Mesothelial cell of epicardium (in vitro differentiated cells): ENCODE results near the gene RAVER1. TPM values are rescaled to one million over a fixed set of nuclear protein-coding genes. Genes with fewer than 3 reads are reported as not detected.
A peak's percentile ranks its signal among the peaks of the same experiment; 100 is the strongest.

Source experiments
- DNase-seq, 2 experiments: peaks; one replicate each; pipeline ENCODE4 v3.0.0; 2021; ENCODE audit warnings: low spot score in 2 of 2; ENCODE audit not compliant: unreplicated experiment in 2 of 2
- H3K27ac Mint-ChIP-seq: 2 replicates; pipeline ENCODE4 v1.8.0; 2021; ENCODE audit warnings: mixed read lengths
- H3K27me3 Mint-ChIP-seq: 2 replicates; pipeline ENCODE4 v1.8.0; 2021; ENCODE audit warnings: low read depth, mixed read lengths
- H3K36me3 Mint-ChIP-seq: 2 replicates; pipeline ENCODE4 v1.8.0; 2021; ENCODE audit warnings: mixed read lengths
- H3K4me1 Mint-ChIP-seq: 2 replicates; pipeline ENCODE4 v1.8.0; 2021; ENCODE audit warnings: mixed read lengths
- H3K4me3 Mint-ChIP-seq: 2 replicates; pipeline ENCODE4 v1.8.0; 2021; ENCODE audit warnings: mild to moderate bottlenecking, moderate library complexity, mixed read lengths
- H3K9me3 Mint-ChIP-seq: 2 replicates; pipeline ENCODE4 v1.8.0; 2021; ENCODE audit warnings: mixed read lengths
- total RNA-seq: library from RNA; stranded (reverse); gene quantifications from 3 replicates; pipeline ENCODE4 v1.2.1, GENCODE V29; 2021
- TF ChIP-seq, protein P1 (sequence below): fragments of 200-600 bp; sonication (generic); IDR thresholded peaks from one replicate; pipeline ENCODE4 v1.5.0; 2021; ENCODE audit warnings: antibody characterized with exemption; ENCODE audit not compliant: unreplicated experiment

Gene RAVER1
- total RNA-seq, 1 donor from 2014 or later: 51.1 TPM

DNA sequence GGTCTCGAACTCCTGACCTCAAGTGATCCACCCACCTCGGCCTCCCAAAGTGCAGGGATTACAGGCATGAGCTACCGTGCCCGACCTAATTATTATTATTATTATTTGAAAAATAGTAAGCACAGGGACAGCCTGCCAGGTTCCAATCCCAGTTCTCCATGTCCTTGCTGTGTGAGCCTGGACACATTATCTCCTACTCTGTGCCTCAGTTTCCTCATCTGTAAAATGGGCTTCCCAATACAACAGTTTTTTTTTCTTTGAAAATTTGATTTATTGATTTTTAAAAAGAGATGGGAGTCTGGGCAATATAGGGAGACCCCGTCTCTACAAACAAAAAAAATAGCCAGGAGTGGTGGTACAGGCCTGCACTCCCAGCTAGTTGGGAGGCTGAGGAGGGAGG, 27.0 kb downstream of the RAVER1 start:
- DNase-seq: no peak
- peaks cover 4% of the 10 kb centered on the region for H3K36me3 Mint-ChIP-seq
- H3K4me1 Mint-ChIP-seq: no peaks in the 10 kb centered on the region
- no peak overlapping the region for H3K27ac Mint-ChIP-seq
- no peak overlapping the region for H3K4me3 Mint-ChIP-seq
- H3K27me3 Mint-ChIP-seq: peaks cover 12% of the 10 kb centered on the region
- TF ChIP-seq, protein P1, sequence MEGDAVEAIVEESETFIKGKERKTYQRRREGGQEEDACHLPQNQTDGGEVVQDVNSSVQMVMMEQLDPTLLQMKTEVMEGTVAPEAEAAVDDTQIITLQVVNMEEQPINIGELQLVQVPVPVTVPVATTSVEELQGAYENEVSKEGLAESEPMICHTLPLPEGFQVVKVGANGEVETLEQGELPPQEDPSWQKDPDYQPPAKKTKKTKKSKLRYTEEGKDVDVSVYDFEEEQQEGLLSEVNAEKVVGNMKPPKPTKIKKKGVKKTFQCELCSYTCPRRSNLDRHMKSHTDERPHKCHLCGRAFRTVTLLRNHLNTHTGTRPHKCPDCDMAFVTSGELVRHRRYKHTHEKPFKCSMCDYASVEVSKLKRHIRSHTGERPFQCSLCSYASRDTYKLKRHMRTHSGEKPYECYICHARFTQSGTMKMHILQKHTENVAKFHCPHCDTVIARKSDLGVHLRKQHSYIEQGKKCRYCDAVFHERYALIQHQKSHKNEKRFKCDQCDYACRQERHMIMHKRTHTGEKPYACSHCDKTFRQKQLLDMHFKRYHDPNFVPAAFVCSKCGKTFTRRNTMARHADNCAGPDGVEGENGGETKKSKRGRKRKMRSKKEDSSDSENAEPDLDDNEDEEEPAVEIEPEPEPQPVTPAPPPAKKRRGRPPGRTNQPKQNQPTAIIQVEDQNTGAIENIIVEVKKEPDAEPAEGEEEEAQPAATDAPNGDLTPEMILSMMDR: no peak
- H3K9me3 Mint-ChIP-seq: no peaks in the 10 kb centered on the region

DNA sequence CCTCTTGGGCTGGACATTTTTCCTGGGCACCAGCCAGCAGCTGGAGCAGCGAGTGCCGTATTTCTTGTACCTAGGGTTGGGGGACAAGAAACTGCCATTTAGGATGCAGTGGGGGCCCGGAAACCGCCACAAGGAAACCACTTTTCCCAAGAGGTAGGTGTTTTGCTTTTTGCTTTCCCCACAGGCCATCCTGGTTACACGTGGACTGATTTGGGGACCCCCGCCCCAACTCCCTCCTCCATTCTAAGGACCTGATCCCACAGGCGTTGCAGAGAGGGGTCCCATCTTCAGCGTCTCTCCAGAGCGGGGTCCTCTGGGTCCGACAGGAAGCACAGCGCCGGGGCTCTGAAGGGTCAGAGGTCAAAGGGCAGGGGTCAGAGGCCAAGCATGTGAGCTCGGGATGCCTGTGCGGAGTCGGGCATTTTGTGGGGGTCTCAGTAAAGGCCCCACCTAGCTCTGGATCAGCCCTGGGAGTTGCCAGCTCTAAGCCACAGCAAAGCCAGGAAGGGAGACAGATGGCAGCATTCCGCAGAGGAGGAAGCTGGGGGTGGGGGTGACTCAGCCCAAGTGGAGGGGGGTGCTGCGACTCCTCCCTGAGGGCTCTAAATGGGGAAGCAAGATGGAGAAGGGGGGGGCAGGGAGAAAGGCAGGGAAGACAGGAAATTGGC, 28.1 kb downstream of the RAVER1 start:
- Mint-ChIP-seq H3K9me3 (no peaks in the 10 kb centered on the region), H3K4me3 (no peak overlapping the region), H3K36me3 (peaks cover 4% of the 10 kb centered on the region), H3K27me3 (peaks cover 14% of the 10 kb centered on the region), H3K27ac (no peak overlapping the region), H3K4me1 (no peaks in the 10 kb centered on the region)
- TF ChIP-seq, protein P1: no peak
- no peak for DNase-seq

DNA sequence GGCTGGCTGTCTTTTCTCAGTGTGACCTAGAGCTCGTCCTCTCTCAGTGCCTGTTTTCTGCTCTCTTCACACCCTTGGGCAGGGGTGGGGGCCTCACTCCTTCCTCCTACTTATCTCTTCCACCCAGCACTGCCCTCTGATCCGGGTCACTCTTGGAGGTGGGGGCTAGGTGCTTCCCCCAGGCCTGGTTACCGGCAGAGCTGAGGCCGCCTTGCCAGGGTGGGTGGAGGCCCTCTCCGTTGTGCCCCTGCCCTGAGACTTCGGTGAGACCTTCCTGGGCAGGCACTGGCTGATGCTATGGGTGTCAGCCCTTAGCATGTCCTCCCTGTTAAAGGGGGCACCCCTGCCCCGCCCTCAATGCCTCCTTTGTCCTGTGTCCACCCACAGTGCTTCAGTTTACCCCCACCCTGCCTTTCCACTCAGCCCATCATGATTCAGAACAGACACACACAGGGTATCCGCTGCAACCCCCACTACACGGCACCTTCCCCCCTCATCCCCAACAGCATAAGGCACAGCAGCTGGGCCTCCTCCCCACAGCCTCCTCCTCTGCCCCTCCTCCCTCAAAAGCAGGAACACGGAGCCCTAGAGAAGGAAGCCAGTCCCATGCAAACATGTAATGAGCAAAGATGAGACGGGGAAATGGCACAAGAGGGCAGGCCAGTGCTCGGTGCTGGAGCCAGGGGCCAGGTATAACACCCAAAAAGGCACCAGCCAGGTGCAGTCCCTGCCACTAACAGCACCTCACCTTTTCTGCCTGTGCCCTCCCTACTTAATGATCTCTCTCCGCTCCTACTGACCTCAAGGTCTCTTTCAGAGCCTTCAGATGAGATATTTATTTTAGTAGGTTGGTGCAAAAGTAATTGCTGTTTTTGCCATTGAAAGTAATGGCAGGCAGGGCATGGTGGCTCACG, 33.5 kb downstream of the RAVER1 start:
- Mint-ChIP-seq H3K27me3 (peaks cover 54% of the 10 kb centered on the region), H3K36me3 (peaks cover 3% of the 10 kb centered on the region), H3K9me3 (no peaks in the 10 kb centered on the region), H3K4me1 (peaks cover 9% of the 10 kb centered on the region), H3K27ac (no peak overlapping the region), H3K4me3 (no peak overlapping the region)
- DNase-seq: no peak
- TF ChIP-seq, protein P1: no peak

- H3K9me3 Mint-ChIP-seq: no peaks in the 10 kb centered on the region
- TF ChIP-seq, protein P1: no peak
- H3K4me3 Mint-ChIP-seq: peak overlapping the region; percentile 47
- H3K27me3 Mint-ChIP-seq: peaks cover 77% of the 10 kb centered on the region
- peak overlapping the region; percentile 6 for H3K27ac Mint-ChIP-seq
- no peak for DNase-seq
- no peaks in the 10 kb centered on the region for H3K36me3 Mint-ChIP-seq
- H3K4me1 Mint-ChIP-seq: peaks cover 25% of the 10 kb centered on the region
These were observed 37.3 kb downstream of the RAVER1 start for GRCh38 chr19:10295847-10296591.

DNA sequence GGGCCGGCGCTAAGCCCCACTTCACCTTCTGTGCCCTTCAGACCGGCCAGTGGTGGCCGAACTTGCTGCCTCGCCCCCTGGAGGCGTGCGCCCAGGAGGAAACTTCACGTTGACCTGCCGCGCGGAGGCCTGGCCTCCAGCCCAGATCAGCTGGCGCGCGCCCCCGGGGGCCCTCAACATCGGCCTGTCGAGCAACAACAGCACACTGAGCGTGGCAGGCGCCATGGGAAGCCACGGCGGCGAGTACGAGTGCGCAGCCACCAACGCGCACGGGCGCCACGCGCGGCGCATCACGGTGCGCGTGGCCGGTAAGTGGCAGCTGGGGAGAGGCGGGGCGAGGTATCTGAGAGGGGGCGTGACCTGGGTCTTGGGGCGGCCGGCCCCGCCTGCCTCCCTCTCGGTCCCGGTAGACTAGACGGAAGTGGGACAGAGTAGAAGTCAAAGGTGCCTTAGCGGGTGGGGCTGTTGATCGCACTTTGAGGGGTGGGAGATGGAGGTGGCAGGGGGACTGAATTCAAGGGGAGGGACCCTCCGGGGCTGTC, 38.0 kb downstream of the RAVER1 start:
- H3K4me1 Mint-ChIP-seq: peaks cover 31% of the 10 kb centered on the region
- peak overlapping the region; percentile 6 for H3K27ac Mint-ChIP-seq
- no peak for DNase-seq
- peak overlapping the region; percentile 47 for H3K4me3 Mint-ChIP-seq
- no peaks in the 10 kb centered on the region for H3K36me3 Mint-ChIP-seq
- peaks cover 84% of the 10 kb centered on the region for H3K27me3 Mint-ChIP-seq
- H3K9me3 Mint-ChIP-seq: no peaks in the 10 kb centered on the region
- TF ChIP-seq, protein P1: no peak
